GM19328 (cell line): ENCODE measurements around the gene GSG1L.

Source experiments
- ATAC-seq: cut with Tn5 transposase; IDR thresholded peaks from one replicate; pipeline ENCODE4 v1.9.1; 2021; ENCODE audit warnings: mild to moderate bottlenecking, moderate library complexity; ENCODE audit not compliant: unreplicated experiment

Gene GSG1L

GRCh38 chr16:28067604-28068379 lies 4.3 kb upstream of the GSG1L start:
- no peak for ATAC-seq

DNA sequence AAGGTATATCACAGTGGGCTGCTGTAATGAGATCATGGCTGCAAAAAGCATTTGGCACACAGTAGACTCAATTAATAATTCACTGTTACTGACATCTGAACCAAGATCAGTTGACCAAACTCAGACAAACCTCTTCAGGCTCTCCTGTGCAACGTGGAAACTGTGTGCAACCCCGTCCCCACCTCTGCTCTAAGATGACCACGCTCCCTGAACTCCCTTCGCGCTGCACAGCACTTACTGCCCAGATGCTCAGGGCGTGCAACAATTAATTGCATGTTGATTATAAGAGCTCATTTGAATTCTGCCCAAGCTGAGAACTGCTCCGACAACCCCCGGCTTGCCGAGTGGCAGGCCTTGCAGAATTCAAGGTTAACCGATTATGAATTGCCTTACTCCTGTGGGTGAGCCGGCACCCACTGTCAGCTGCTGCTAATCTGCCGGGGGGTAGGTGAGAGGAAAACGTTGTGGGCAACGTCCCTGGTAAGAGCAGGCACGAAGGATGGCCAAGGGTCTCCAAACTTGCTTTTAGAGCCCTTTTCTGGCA lies 1.3 kb upstream of the GSG1L start:
- ATAC-seq = no peak

DNA sequence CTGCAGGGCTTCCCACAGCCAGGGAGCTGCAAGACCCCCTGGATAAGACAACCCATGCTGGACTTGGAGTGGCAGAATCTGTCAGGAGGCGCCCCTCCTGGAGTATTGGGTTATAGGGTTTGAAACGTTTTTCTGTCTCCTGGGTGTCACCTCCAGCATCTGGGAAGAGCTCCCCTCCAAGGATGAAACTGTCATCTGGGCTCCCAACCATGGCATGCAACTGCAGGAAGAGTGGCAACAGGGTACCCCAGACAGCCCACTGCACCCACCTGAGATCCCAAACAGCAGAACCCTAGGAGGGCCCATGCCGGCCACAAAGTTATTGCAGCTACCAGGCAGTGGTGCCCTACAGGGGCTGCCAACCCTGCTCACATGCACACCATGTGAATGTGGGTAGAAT lies 636 bp upstream of the GSG1L start:
- no peak for ATAC-seq

DNA sequence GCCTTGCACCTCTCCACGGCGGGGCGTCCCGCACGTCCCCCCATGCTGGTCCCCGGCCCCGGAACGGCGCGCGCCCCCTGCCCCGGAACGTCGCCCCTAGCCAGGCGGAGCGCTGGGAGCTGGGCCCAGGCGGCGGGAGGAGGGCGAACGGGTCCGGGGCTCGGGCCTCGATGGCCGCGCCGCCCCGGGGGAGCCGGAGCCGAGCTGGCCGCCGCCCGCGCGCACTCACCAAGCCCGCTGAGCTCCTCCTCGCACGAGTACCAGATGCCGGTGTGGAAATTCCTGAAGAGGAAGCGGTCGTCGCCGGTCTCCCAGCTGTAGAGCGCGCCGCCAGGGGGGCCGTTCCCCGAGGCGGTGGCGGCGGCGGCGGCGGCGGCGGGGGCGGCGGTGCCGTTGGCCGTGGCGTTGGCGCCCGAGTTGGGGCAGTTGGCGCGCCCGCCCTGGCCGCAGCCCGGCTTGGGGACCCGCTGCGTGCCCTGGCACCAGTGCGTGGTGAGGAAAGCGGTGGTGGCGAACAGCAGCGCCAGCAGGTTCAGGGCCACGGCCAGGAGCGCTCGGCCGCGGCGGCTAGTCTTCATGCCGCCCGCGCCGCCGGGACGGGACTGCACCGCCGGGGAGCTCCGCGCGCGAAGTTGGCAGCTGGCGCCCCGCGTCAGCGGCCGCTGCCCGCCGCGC lies 530 bp downstream of the GSG1L start:
- ATAC-seq = no peak

- ATAC-seq = no peak
Observed at GRCh38 chr16:28062261-28062846, 1.2 kb downstream of the GSG1L start.

- ATAC-seq = no peak
Observed at GRCh38 chr16:28061352-28062101, 2.0 kb downstream of the GSG1L start.

DNA sequence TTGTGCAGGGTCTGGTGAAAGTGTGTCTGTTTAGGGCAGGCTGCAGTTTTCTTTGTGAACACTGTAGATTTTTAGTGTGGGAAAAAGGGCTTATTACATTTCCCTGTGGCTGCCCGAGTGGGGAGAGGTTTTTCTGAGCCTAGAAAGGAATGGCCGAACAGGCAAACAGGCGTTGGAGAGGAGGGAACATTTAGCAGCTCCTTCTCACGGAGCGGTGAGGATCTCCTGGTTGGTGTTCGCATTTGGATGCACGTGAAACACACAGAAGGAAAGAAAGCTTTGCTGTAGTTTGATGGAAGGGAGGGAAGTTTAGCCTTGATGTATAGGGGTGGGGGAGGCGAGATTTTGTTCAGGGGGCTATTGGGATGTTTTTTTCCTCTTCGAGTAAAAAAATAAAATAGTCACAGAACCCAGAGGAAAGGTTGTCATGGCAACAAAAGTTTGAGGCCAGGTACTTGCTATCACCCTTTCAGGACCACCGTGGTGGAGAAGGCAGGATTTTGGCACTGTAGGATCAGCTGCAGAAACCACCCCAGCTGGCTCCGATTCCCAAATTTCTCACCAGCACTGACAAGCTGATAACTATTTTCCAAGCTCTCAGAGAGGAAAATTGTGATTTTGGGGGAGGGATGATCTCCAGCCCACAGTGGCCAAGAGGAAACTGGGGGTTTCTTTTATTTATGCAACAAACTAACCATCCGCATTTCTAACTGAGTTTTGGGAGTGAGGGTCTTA lies 3.5 kb downstream of the GSG1L start:
- ATAC-seq = no peak

DNA sequence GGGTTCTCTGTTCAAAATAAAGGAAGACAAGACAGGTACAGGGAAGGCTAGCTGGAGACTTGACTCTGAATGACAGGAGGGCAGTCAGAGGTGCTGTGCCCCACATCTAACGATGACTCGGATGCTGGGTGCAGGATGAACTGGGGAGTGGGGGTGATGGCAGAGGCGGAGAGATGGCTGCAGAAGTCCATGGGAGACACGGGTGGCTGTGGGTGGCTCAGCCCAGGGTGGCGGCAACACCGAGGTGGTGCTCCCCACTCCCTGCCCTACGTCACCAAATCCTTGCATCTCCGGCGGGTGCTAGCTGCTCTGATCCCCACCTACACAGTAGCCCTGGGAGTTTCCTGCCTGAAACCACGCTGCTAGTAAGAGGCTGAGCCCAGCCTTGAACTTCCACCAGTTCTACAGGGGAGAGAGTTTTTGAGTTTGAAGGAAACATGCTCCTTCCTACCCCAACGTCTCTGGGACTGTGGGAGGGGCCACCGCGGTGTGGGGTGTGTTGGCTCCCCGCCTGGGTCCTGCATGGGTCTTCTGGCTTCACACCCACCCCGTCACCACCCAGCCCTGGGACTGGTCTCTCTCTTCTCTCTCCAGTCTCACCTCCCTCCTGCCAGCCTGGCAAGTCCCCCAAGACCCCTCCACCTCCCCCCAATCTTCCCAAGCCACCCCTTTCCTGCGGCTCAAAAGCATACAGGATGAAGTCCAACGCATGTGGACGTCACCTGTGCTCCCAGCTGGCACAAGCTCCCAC lies 4.5 kb downstream of the GSG1L start:
- ATAC-seq = no peak

GRCh38 chr16:28057949-28058348 lies 5.6 kb downstream of the GSG1L start:
- ATAC-seq = no peak

GRCh38 chr16:28053461-28053860 lies 10.1 kb downstream of the GSG1L start:
- no peak for ATAC-seq

- no peak for ATAC-seq
Observed at GRCh38 chr16:28052274-28053128, 11.0 kb downstream of the GSG1L start.

- ATAC-seq = no peak
Observed at GRCh38 chr16:28051486-28051885, 12.0 kb downstream of the GSG1L start.

DNA sequence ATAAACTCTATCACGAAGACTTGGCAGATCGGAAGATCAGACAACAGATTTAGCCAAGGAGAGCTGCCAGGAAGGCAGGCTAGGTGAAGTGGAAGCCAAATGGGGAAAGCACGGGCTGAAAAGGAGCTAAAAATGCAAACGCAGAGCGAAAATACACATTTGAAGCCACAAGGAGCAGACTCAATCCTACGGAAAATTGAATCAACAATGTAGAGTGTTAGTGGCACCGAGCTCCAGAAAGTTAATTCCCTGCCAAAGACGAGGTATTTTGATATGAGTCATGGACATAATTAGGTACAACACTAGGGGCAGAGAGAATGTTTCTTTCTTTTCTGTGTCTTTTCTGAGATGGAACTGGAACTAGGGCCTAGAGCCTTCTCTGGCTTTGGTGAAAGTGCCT lies 20.7 kb downstream of the GSG1L start:
- ATAC-seq = no peak

GRCh38 chr16:28041615-28042014 lies 21.9 kb downstream of the GSG1L start:
- no peak for ATAC-seq

- ATAC-seq = no peak
Observed at GRCh38 chr16:28040039-28040438, 23.5 kb downstream of the GSG1L start.

DNA sequence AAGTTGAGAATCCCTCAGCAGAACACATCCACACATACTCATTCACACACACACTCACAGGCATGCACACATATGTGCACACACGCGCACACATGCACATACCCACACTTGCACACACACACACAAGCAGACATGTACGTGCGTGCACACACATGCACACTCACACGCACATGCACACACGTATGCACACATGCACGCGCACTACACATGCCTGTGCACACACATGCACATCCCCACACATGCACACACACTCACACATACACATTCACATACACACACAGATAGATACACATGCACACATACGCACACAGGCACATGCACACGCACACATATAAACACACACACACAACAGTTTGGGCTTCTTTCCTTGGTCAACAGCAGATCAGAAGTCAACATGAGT lies 24.0 kb downstream of the GSG1L start:
- ATAC-seq = no peak

DNA sequence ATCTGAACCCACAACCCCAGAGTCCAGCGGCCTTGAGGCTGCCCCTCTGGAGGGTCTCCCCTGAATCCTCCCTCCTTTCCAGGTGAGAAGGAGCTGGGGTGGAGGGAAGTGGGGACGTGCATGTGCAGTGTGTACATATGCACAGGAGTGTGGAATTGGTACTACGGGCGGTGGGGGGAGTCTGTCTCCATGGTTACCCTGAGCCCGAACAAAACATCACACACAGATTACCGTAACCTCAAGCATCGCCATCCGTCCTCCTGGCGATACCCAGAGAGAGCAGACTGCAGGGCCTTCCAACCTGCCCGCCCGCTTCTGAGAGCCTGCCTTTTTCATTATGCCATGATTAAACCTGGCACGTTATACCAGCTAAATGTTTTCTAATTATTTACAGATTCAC lies 25.1 kb downstream of the GSG1L start:
- no peak for ATAC-seq

DNA sequence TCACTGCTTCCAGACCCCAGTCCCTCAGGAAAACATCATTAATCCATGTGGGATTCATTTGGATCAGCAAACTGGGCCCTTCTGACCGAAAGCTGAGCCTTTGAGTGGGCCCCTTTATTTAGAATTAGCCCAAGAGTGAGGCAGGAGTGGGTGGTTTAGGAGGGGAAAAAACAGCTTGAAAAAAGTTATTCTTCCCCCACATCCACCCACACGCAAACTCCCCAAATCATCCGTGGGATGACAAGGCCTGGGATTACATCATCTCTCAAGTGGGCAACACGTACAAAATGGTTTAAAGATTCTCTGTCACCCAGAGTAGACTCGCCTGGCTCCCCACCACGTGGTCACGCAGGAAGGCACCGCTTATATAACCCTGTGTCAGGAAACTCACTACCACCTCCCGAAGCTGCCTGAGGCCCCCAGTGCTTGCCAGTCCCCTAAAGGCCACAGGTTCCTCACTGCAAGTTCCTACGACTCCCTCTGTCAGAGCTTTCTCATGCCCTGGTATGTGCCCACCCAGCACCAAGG lies 27.6 kb downstream of the GSG1L start:
- no peak for ATAC-seq

DNA sequence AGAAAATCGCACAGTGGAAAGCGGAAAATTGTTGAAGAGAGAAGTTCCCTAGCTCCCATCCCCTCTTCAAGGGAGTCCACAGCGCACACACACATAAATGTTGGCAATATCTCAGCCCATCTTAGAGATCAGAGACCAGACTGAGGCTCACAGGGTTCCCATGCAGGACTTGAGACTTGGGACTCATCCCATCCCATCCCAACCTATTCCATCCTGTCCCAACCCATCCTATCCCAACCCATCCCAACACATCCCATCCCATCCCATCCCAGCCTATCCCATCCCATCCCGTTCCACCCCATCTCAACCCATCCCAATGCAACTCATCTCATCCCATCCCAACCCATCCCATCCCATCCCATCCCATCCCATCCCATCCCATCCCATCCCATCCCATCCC lies 29.6 kb downstream of the GSG1L start:
- no peak for ATAC-seq
